Suprapubic skin (tissue), 4 donors: Measurements from ENCODE around the gene PFKFB2.

ENCODE experiments used
- CTCF ChIP-seq, 2 donors: fragments of 200-600 bp in 1 of 2; fragments of 450-650 bp in 1 of 2; sonication (generic) in 1 of 2; IDR thresholded peaks; one replicate each; pipeline ENCODE4 v1.5.1; 2016 to 2019; ENCODE audit warnings: antibody characterized with exemption in 2 of 2, mild to moderate bottlenecking in 1 of 2, moderate library complexity in 1 of 2
- EP300 ChIP-seq: sonication (generic); formaldehyde crosslinking; IDR thresholded peaks from one replicate; pipeline ENCODE4 v1.6.1; 2017; ENCODE audit warnings: antibody characterized with exemption
- POLR2A ChIP-seq, 2 donors: fragments of 450-650 bp; IDR thresholded peaks; one replicate each; pipeline ENCODE4 v1.6.1; 2017; ENCODE audit warnings: antibody characterized with exemption in 2 of 2, mild to moderate bottlenecking in 2 of 2, moderate library complexity in 2 of 2
- POLR2AphosphoS5 ChIP-seq, 3 donors: sonication (generic); formaldehyde crosslinking; IDR thresholded peaks; one replicate each; pipeline ENCODE4 v1.6.1; 2017; ENCODE audit warnings: antibody characterized with exemption in 3 of 3

- no peak for TF ChIP-seq CTCF (IDR thresholded peaks at IDR 0.05)
- peak in 1 of 2 donors; percentile 48 for TF ChIP-seq POLR2A (IDR thresholded peaks at IDR 0.05)
- TF ChIP-seq EP300 = no peak
- peak in 1 of 3 donors; percentile 23 for TF ChIP-seq POLR2AphosphoS5 (IDR thresholded peaks at IDR 0.05)
These were observed 20.5 kb upstream of the PFKFB2 start, which contains the start of gene C1orf116 for GRCh38 chr1:207032528-207033017.
